ENCODE measurements around the gene TLX2. TPM values are rescaled to one million over a fixed set of nuclear protein-coding genes. Genes with fewer than 3 reads are reported as not detected.
"Not testable (repeated sequence)": the region's sequence is repeated elsewhere in the genome, so short reads cannot be mapped to it uniquely, and the experiment has no call there.

The TLX2 gene
- 0.68 and 0.72 TPM in 2 replicates for total RNA-seq (2022)
- percentile 37 among the genes with signal in this experiment for Bru-seq, nascent RNA
- BruChase-seq, experiment 1, labeled RNA remaining after a 2-hour chase: percentile 34 among the genes with signal in this experiment
- percentile 34 among the genes with signal in this experiment for BruChase-seq, experiment 2, labeled RNA remaining after a 6-hour chase
- long read RNA-seq, partial matches to known transcripts: 1 of 2 reads
- long read RNA-seq, other reads (novel, unspliced or antisense): 1 of 2 reads

DNA sequence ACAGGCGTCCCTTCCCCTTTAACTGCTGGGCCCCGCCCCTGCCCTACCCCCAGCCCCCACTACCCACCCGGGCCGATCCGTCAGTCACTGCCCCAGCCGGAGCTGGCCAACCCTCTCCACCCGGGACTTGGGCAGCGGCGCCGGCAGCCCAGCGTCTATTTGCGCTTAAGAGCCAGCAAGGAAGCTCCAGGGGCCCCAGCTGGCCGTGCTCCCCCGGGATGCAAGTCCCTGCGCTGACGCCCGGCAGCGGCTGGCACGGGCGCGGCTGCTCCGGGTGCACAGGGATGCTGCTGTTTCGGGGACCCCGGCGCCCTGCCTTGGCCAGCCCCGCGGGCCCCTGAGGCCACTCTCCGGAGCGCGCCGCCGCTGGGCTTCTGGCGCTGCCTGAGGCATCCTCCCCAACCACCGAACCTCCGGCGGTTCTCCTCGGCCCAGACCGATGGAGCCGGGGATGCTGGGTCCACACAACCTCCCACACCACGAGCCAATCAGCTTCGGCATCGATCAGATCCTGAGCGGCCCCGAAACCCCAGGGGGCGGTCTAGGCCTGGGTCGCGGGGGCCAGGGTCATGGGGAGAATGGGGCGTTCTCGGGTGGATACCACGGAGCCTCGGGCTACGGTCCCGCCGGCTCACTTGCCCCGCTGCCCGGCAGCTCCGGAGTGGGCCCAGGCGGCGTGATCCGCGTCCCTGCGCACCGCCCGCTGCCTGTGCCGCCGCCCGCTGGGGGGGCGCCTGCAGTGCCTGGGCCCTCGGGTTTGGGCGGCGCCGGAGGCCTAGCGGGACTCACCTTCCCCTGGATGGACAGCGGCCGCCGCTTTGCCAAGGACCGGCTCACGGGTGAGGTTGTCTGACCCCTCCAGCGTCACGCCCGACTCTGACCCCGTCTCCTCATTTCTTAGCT lies at the start of gene TLX2:
TLX2 (plus strand) TSS at position 83 of the 903 bp plus-strand sequence; CDS start at position 440, 357 bp downstream.
- Mint-ChIP-seq H3K27ac (ENCODE audit: unreplicated experiment) (peak within 1 kb of the TSS; percentile 34), H3K4me1 (ENCODE audit: low read depth, unreplicated experiment) (no peaks in the 10 kb centered on the region), H3K27me3 (ENCODE audit: insufficient read depth, unreplicated experiment) (peaks cover 3% of the 10 kb centered on the region), H3K36me3 (ENCODE audit: insufficient read depth, unreplicated experiment) (peaks cover 6% of the 10 kb centered on the region), H3K9me3 (ENCODE audit: unreplicated experiment) (no peaks in the 10 kb centered on the region), H3K4me3 (ENCODE audit: unreplicated experiment) (peak within 1 kb of the TSS; percentile 72)
- intact Hi-C loops (cut with micrococcal nuclease; ENCODE audit: unreplicated experiment): no loop called here
- DNase-seq: no peak
- TF ChIP-seq, protein P1, sequence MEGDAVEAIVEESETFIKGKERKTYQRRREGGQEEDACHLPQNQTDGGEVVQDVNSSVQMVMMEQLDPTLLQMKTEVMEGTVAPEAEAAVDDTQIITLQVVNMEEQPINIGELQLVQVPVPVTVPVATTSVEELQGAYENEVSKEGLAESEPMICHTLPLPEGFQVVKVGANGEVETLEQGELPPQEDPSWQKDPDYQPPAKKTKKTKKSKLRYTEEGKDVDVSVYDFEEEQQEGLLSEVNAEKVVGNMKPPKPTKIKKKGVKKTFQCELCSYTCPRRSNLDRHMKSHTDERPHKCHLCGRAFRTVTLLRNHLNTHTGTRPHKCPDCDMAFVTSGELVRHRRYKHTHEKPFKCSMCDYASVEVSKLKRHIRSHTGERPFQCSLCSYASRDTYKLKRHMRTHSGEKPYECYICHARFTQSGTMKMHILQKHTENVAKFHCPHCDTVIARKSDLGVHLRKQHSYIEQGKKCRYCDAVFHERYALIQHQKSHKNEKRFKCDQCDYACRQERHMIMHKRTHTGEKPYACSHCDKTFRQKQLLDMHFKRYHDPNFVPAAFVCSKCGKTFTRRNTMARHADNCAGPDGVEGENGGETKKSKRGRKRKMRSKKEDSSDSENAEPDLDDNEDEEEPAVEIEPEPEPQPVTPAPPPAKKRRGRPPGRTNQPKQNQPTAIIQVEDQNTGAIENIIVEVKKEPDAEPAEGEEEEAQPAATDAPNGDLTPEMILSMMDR (IDR thresholded peaks at IDR 0.05; ENCODE audit: insufficient read depth in 1 of 2, low read depth in 1 of 2, low read length in 1 of 2, severe bottlenecking in 1 of 2, unreplicated experiment in 1 of 2): no peak
- Histone ChIP-seq H3K27me3 (replicated peaks; ENCODE audit: control insufficient read depth, insufficient read depth, low read length) (no peaks in the 10 kb centered on the region), H3K36me3 (ENCODE audit: control insufficient read depth, insufficient read depth, low read length) (no peaks in the 10 kb centered on the region), H3K9me3 (no peaks in the 10 kb centered on the region), H3K4me1 (no peaks in the 10 kb centered on the region), H3K4me3 (ENCODE audit: low read depth, low read length) (peak within 1 kb of the TSS; percentile 60)
- POLR2A ChIA-PET: no interaction called here
- BruUV-seq (replicated peaks): no TSS peak
- CTCF ChIA-PET: interaction anchor here (0.6 kb wide), 2 partner anchors 10 to 16 kb away, joined by 3 read pairs; no protein-coding TSS in a partner anchor

DNA sequence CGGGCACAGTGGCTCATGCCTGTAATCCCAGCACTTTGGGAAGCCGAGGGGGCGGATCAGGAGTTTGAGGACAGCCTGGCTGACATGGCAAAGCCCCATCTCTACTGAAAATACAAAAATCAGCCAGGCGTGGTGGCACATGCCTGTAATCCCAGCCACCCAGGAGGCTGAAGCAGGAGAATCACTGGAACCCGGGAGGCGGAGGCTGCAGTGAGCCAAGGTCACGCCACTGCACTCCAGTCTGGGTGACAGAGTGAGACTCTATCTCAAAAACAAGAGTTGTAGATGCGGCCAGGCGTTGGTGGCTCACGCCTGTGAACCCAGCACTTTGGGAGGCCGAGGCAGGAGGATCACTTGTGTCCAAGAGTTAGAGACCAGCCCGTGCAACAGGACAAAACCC lies 43.5 kb upstream of the TLX2 start:
- H3K4me1 Mint-ChIP-seq (ENCODE audit: low read depth, unreplicated experiment); H3K27me3 Mint-ChIP-seq (ENCODE audit: insufficient read depth, unreplicated experiment); H3K27me3 ChIP-seq (replicated peaks; ENCODE audit: control insufficient read depth, insufficient read depth, low read length); H3K9me3 Mint-ChIP-seq (ENCODE audit: unreplicated experiment); H3K4me1 ChIP-seq; BruUV-seq (replicated peaks); H3K4me3 ChIP-seq (ENCODE audit: low read depth, low read length); H3K36me3 ChIP-seq (ENCODE audit: control insufficient read depth, insufficient read depth, low read length); intact Hi-C loops (cut with micrococcal nuclease; ENCODE audit: unreplicated experiment); H3K9me3 ChIP-seq; DNase-seq: not testable (repeated sequence)
- peaks cover 39% of the 10 kb centered on the region for H3K36me3 Mint-ChIP-seq (ENCODE audit: insufficient read depth, unreplicated experiment)
- peak overlapping the region; percentile 51 for H3K27ac Mint-ChIP-seq (ENCODE audit: unreplicated experiment)
- ChIA-PET CTCF (interaction anchor here (1.0 kb wide), 1 partner anchor 9 kb away, joined by 3 read pairs; no protein-coding TSS in a partner anchor), POLR2A (interaction anchor here (1.3 kb wide), 1 partner anchor 28 kb away, joined by 10 read pairs; no protein-coding TSS in a partner anchor)
- H3K4me3 Mint-ChIP-seq (ENCODE audit: unreplicated experiment): peak overlapping the region; percentile 93

DNA sequence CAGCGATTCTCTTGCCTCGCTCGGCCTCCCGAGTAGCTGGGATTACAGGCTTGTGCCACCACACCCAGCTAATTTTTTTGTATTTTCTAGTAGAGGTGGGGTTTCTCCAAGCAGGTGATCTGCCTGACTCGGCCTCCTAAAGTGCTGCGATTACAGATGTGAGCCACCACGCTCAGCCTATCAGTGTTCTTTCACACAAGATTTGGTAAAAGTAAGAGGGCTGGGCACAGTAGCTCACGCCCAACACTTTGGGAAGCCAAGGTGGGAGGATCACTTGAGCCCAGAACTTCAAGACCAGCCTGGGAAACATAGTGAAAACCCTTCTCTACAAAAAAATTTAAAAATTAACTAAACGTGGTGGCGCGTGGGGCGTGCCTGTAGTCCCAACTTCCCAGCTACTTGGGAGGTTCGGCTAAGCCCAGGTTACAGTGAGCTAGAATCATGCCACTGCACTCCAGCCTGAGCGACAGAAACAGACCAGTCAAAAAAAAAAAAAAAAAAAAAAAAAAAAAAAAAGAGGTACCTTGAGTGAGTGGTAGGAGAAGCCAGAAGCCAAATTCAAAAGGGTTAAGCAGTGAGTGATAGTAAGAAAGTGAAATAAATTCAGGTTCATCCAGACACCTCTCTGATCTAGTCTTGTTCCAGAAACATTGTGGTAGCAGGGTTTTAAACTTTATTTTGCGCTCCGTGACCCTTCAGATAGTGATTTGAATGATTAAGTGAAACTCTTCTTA lies 42.8 kb upstream of the TLX2 start:
- Mint-ChIP-seq H3K36me3 (ENCODE audit: insufficient read depth, unreplicated experiment) (peaks cover 45% of the 10 kb centered on the region), H3K27me3 (ENCODE audit: insufficient read depth, unreplicated experiment) (no peaks in the 10 kb centered on the region), H3K4me1 (ENCODE audit: low read depth, unreplicated experiment) (peaks cover 8% of the 10 kb centered on the region), H3K9me3 (ENCODE audit: unreplicated experiment) (no peaks in the 10 kb centered on the region), H3K27ac (ENCODE audit: unreplicated experiment) (peak overlapping the region; percentile 95), H3K4me3 (ENCODE audit: unreplicated experiment) (peak overlapping the region; percentile 93)
- intact Hi-C loops (cut with micrococcal nuclease; ENCODE audit: unreplicated experiment): loop anchor here (1.0 kb wide), 4 partner anchors 12 to 116 kb away; partner anchors contain the start of genes AUP1, HTRA2, TTC31 and WBP1
- TF ChIP-seq, protein P1 (IDR thresholded peaks at IDR 0.05; ENCODE audit: insufficient read depth in 1 of 2, low read depth in 1 of 2, low read length in 1 of 2, severe bottlenecking in 1 of 2, unreplicated experiment in 1 of 2): no peak
- Histone ChIP-seq H3K9me3 (no peaks in the 10 kb centered on the region), H3K36me3 (ENCODE audit: control insufficient read depth, insufficient read depth, low read length) (no peaks in the 10 kb centered on the region), H3K4me1 (peaks cover 4% of the 10 kb centered on the region; the same call in 1 of the 2 replicates), H3K4me3 (ENCODE audit: low read depth, low read length) (peak overlapping the region; percentile 65), H3K27me3 (replicated peaks; ENCODE audit: control insufficient read depth, insufficient read depth, low read length) (no peaks in the 10 kb centered on the region)
- ChIA-PET CTCF (interaction anchor here (0.6 to 1.0 kb wide), 2 partner anchors 10 to 32 kb away, joined by 3 read pairs; no protein-coding TSS in a partner anchor), POLR2A (interaction anchor here (0.7 to 1.3 kb wide), 3 partner anchors 18 to 31 kb away, joined by 4 to 10 read pairs (median 5); no protein-coding TSS in a partner anchor)
- no peak for DNase-seq
- no TSS peak for BruUV-seq (replicated peaks)

Measured in Caco-2 (cell line).